AG04450 (cell line): ENCODE data around the gene CLDN5. TPM values are rescaled to one million over a fixed set of nuclear protein-coding genes. Genes with fewer than 3 reads are reported as not detected.

Experiments
- CTCF ChIA-PET: fragments of 300-600, 350-600 bp; formaldehyde crosslinking; extraction: SDS; loops from one replicate; lab custom pipeline; 2022; ENCODE audit warnings: antibody characterized with exemption, inconsistent platforms; lab: Charles Lee
- POLR2A ChIA-PET: fragments of 350-600 bp; formaldehyde crosslinking; extraction: SDS; loops from one replicate; lab custom pipeline; 2021; ENCODE audit warnings: antibody characterized with exemption, inconsistent platforms; lab: Yijun Ruan, JAX
- DNase-seq: peaks from one replicate; pipeline ENCODE4 v3.0.0-alpha.2; 2011; ENCODE audit warnings: low read depth, low spot score
- H3K27ac ChIP-seq: one replicate; pipeline ENCODE4 v1.5.1; 2012; ENCODE audit warnings: low read depth, low read length, control low read depth
- H3K27me3 ChIP-seq: one replicate; pipeline ENCODE4 v1.6.0; 2012; ENCODE audit warnings: low read length; ENCODE audit not compliant: control insufficient read depth, insufficient read depth
- H3K4me3 ChIP-seq: 2 replicates; pipeline ENCODE4 v1.5.1; 2011; ENCODE audit warnings: mild to moderate bottlenecking, low read depth, low read length, control low read depth
- H3K9me3 ChIP-seq: 2 replicates; pipeline ENCODE4 v1.5.1; 2012; ENCODE audit warnings: low read length; ENCODE audit not compliant: control insufficient read depth, insufficient read depth
- CTCF ChIP-seq: IDR thresholded peaks from 2 replicates; pipeline ENCODE4 v1.5.1; 2011; ENCODE audit warnings: low read depth, low read length, control low read depth, inconsistent platforms
- polyA plus RNA-seq: library from polyadenylated mRNA; depleted of rRNA; stranded (reverse); fragments of >200 nt; gene quantifications from 2 replicates; pipeline ENCODE4 v1.2.3, GENCODE V29; 2011

CLDN5 gene
- polyA plus RNA-seq, 1 experiment = not detected

GRCh38 chr22:19492504-19493174 is 31.6 kb downstream of the CLDN5 start:
- CTCF ChIA-PET = interaction anchor here (1.2 kb wide), 1 partner anchor 137 kb away, joined by 5 read pairs; no protein-coding TSS in a partner anchor
- no peak for TF ChIP-seq CTCF
- no peaks in the 10 kb centered on the region for H3K9me3 ChIP-seq
- no peak for DNase-seq
- POLR2A ChIA-PET = no interaction called here
- H3K27ac ChIP-seq = no peak overlapping the region
- no peaks in the 10 kb centered on the region for H3K27me3 ChIP-seq
- no peak overlapping the region for H3K4me3 ChIP-seq

DNA sequence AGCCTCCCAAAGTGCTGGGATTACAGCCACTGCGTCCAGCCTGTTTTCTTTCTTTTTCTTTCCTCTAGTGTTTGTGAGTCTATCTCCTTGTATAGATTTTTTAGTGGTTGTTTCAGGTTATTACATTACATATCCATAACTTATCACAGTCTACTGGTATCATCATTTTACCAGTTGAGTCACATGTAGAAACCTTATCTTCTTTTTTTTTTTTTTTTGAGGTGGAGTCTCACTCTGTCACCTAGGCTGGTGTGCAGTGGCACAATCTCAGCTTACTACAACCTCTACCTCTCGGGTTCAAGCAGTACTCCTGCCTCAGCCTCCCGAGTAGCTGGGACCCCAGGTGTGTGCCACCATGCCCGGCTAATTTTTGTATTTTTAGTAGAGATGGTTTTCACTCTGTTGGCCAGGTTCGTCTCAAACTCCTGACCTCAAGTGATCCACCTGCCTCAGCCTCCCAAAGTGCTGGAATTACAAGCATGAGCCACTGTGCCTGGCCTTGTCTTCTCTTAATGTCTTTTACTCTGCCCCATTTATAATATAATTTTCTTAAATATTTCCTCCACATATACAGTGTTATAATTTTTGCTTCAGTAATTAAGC is 33.5 kb downstream of the CLDN5 start:
- Histone ChIP-seq H3K4me3 (no peak overlapping the region), H3K27ac (no peak overlapping the region), H3K9me3 (no peaks in the 10 kb centered on the region), H3K27me3 (no peaks in the 10 kb centered on the region)
- CTCF ChIA-PET = interaction anchor here (0.7 kb wide), 2 partner anchors 16 to 642 kb away, joined by 3 read pairs; no protein-coding TSS in a partner anchor
- POLR2A ChIA-PET = interaction anchor here (0.7 kb wide), 1 partner anchor 183 kb away, joined by 4 read pairs; no protein-coding TSS in a partner anchor
- no peak for DNase-seq
- no peak for TF ChIP-seq CTCF

- Histone ChIP-seq H3K27ac (no peak overlapping the region), H3K27me3 (no peaks in the 10 kb centered on the region), H3K4me3 (no peak overlapping the region), H3K9me3 (no peaks in the 10 kb centered on the region)
- no peak for DNase-seq
- CTCF ChIA-PET = interaction anchor here (1.5 kb wide), 1 partner anchor 141 kb away, joined by 7 read pairs; no protein-coding TSS in a partner anchor
- peak; percentile 23; the same call in 1 of the 2 replicates for TF ChIP-seq CTCF
- POLR2A ChIA-PET = no interaction called here
Measured at GRCh38 chr22:19488884-19489843, 35.0 kb downstream of the CLDN5 start.

- Histone ChIP-seq H3K27me3 (no peaks in the 10 kb centered on the region), H3K9me3 (no peaks in the 10 kb centered on the region), H3K4me3 (no peak overlapping the region), H3K27ac (no peak overlapping the region)
- no peak for DNase-seq
- POLR2A ChIA-PET = no interaction called here
- CTCF ChIA-PET = no interaction called here
- TF ChIP-seq CTCF = no peak
Measured at GRCh38 chr22:19488285-19488684, 35.9 kb downstream of the CLDN5 start.
